Left cardiac atrium (tissue), 4 donors: ENCODE results near the gene DIS3L2. TPM values are rescaled to one million over a fixed set of nuclear protein-coding genes. Genes with fewer than 3 reads are reported as not detected.
"Not testable (repeated sequence)": the region's sequence is repeated elsewhere in the genome, so short reads cannot be mapped to it uniquely, and the experiment has no call there.

Experiments used
- ATAC-seq, 2 donors: fragments of 200-7000 bp; cut with Tn5 transposase; one replicate each; pipeline ENCODE4 v1.9.1; 2020; ENCODE audit warnings: mild to moderate bottlenecking in 2 of 2, moderate library complexity in 2 of 2
- DNase-seq: peaks from one replicate; pipeline ENCODE4 v3.0.0-alpha.2; 2020
- intact Hi-C, 2 donors: fragments of 100-400 bp; cut with DNase I; formaldehyde crosslinking; loops; one replicate each; pipeline versions ENCODE4 v1.14.1 to v1.15.1; 2022 to 2023
- total RNA-seq, 2 donors: library from RNA; stranded (reverse); fragmentation: NEBNext Ultra II Directional; extraction: Animal tissue kit (Norgen Biotek cat#: 25700); gene quantifications; one replicate each; pipeline ENCODE4 v1.2.1, GENCODE V29; 2021
- donor health status: DM: no; HTN: yes; CAD: no.
- donor health status: DM: no; HTN: yes; CAD: no; lungs with severe emphysema.
- donor health status: DM: yes; HTN: yes; CAD: no.
- donor health status: Dilated cardiomyopathy.

DIS3L2 gene
- total RNA-seq, 2 donors from 2014 or later, result 17.6 to 18.6 TPM

- intact Hi-C loops, result no loop called here
- ATAC-seq (peak in 1 of 2 donors; percentile 22), DNase-seq (no peak)
These were observed 176.0 kb downstream of the DIS3L2 start for GRCh38 chr2:232137356-232138147.

GRCh38 chr2:232138441-232138840 is 176.9 kb downstream of the DIS3L2 start:
- intact Hi-C loops, result no loop called here
- ATAC-seq (no peak), DNase-seq (no peak)

GRCh38 chr2:232139171-232139594 is 177.7 kb downstream of the DIS3L2 start:
- intact Hi-C loops, result no loop called here
- ATAC-seq (no peak), DNase-seq (no peak)

- DNase-seq (no peak), ATAC-seq (no peak)
- intact Hi-C loops, result loop anchor here (5.0 kb wide), 2 partner anchors 213 to 233 kb away; partner anchors contain the start of gene NPPC (in 1 of the 2)
These were observed 178.5 kb downstream of the DIS3L2 start for GRCh38 chr2:232139786-232140562.

- ATAC-seq (no peak), DNase-seq (no peak)
- intact Hi-C loops, result loop anchor here (1.0 to 5.0 kb wide), 3 partner anchors 214 to 234 kb away; partner anchors contain the start of gene NPPC (in 1 of the 2)
These were observed 180.1 kb downstream of the DIS3L2 start for GRCh38 chr2:232141591-232141990.

- ATAC-seq (peak; percentile 44 to 67), DNase-seq (peak; percentile 25)
- intact Hi-C loops, result loop anchor here (5.0 kb wide), 2 partner anchors 215 to 235 kb away; partner anchors contain the start of gene NPPC (in 1 of the 2)
These were observed 180.5 kb downstream of the DIS3L2 start for GRCh38 chr2:232142049-232142448.

GRCh38 chr2:232142502-232142901 is 181.0 kb downstream of the DIS3L2 start:
- no peak for DNase-seq
- intact Hi-C loops, result loop anchor here (5.0 kb wide), 2 partner anchors 215 to 235 kb away; partner anchors contain the start of gene NPPC (in 1 of the 2)
- ATAC-seq, result no peak

GRCh38 chr2:232146294-232146693 is 184.8 kb downstream of the DIS3L2 start:
- ATAC-seq, result no peak
- intact Hi-C loops, result no loop called here
- DNase-seq, result no peak

- intact Hi-C loops, result no loop called here
- DNase-seq, result no peak
- no peak for ATAC-seq
These were observed 186.0 kb downstream of the DIS3L2 start for GRCh38 chr2:232147440-232148077.

- no peak for ATAC-seq
- intact Hi-C loops, result no loop called here
- no peak for DNase-seq
These were observed 200.7 kb downstream of the DIS3L2 start for GRCh38 chr2:232162187-232162586.

GRCh38 chr2:232170396-232170795 is 208.9 kb downstream of the DIS3L2 start:
- intact Hi-C loops, result no loop called here
- DNase-seq, result no peak
- no peak for ATAC-seq

- intact Hi-C loops, result no loop called here
These were observed 213.1 kb downstream of the DIS3L2 start for GRCh38 chr2:232174662-232175061.

GRCh38 chr2:232176587-232176986 is 215.1 kb downstream of the DIS3L2 start:
- intact Hi-C loops, ATAC-seq, DNase-seq: not testable (repeated sequence)

More at GRCh38 chr2:232174662-232175061, 213.1 kb downstream of the DIS3L2 start:
- no peak for ATAC-seq
- DNase-seq, result peak; percentile 28

GRCh38 chr2:232183279-232183678 is 221.8 kb downstream of the DIS3L2 start:
- DNase-seq, result no peak
- intact Hi-C loops, result no loop called here
- no peak for ATAC-seq

GRCh38 chr2:232184346-232184745 is 222.8 kb downstream of the DIS3L2 start:
- ATAC-seq (no peak), DNase-seq (no peak)
- intact Hi-C loops, result no loop called here

GRCh38 chr2:232190796-232191195 is 229.3 kb downstream of the DIS3L2 start:
- no peak for DNase-seq
- intact Hi-C loops, result no loop called here
- ATAC-seq, result no peak

- ATAC-seq (no peak), DNase-seq (no peak)
- intact Hi-C loops, result no loop called here
These were observed 234.0 kb downstream of the DIS3L2 start for GRCh38 chr2:232195487-232195886.

GRCh38 chr2:232196802-232197201 is 235.3 kb downstream of the DIS3L2 start:
- ATAC-seq (no peak), DNase-seq (no peak)
- intact Hi-C loops, result no loop called here

- intact Hi-C loops, result no loop called here
- ATAC-seq, result no peak
- DNase-seq, result no peak
These were observed 238.7 kb downstream of the DIS3L2 start for GRCh38 chr2:232200195-232200594.
